CD14-positive monocyte (primary cell): Measurements from ENCODE around the gene NR3C1. TPM values are rescaled to one million over a fixed set of nuclear protein-coding genes. Genes with fewer than 3 reads are reported as not detected.

ENCODE experiments used
- DNase-seq, 3 donors: peaks; one replicate each; pipeline ENCODE4 v3.0.0-alpha.2; 2011 to 2022
- H2AFZ ChIP-seq: 2 replicates; pipeline ENCODE4 v1.6.0; 2012; ENCODE audit warnings: mild to moderate bottlenecking, low read depth, low read length, inconsistent platforms; ENCODE audit not compliant: insufficient read depth, poor library complexity, severe bottlenecking
- H3K27ac ChIP-seq, 2 donors: 1 replicate in 1 of 2; 2 replicates in 1 of 2; pipeline ENCODE4 v1.5.1; 2012 to 2013; ENCODE audit warnings: low read length in 2 of 2, control low read depth in 1 of 2, inconsistent platforms in 1 of 2, low read depth in 1 of 2, mild to moderate bottlenecking in 1 of 2
- H3K27me3 ChIP-seq, 2 donors: one replicate each; pipeline versions ENCODE4 v1.6.0 to v1.6.1; 2011 to 2013; ENCODE audit warnings: low read length in 2 of 2; ENCODE audit not compliant: control insufficient read depth in 2 of 2, insufficient read depth in 2 of 2
- H3K36me3 ChIP-seq, 2 donors: replicated peaks in 1 of 2; 1 replicate in 1 of 2; 2 replicates in 1 of 2; pipeline versions ENCODE4 v1.5.1 to v1.6.1; 2012 to 2013; ENCODE audit warnings: low read length in 2 of 2, control low read depth in 1 of 2, inconsistent platforms in 1 of 2, mild to moderate bottlenecking in 1 of 2; ENCODE audit not compliant: insufficient read depth in 2 of 2, control insufficient read depth in 1 of 2
- H3K4me1 ChIP-seq, 2 donors: 1 replicate in 1 of 2; 2 replicates in 1 of 2; pipeline versions ENCODE4 v1.5.1 to v1.6.1; 2012 to 2013; ENCODE audit warnings: low read length in 2 of 2, control low read depth in 1 of 2, inconsistent platforms in 1 of 2, mild to moderate bottlenecking in 1 of 2, moderate library complexity in 1 of 2; ENCODE audit not compliant: insufficient read depth in 2 of 2, control insufficient read depth in 1 of 2
- H3K4me2 ChIP-seq: replicated peaks from 2 replicates; pipeline ENCODE3; 2012; ENCODE audit warnings: low read length, moderate library complexity, mild to moderate bottlenecking; ENCODE audit not compliant: poor library complexity, severe bottlenecking; ENCODE audit errors: extremely low read depth
- H3K4me3 ChIP-seq, 3 experiments: fragments of 200-600 bp in 1 of 3; sonication (generic) in 1 of 3; replicated peaks in 1 of 3; 1 replicate in 2 of 3; 2 replicates in 1 of 3; pipeline ENCODE4 v1.5.1; 2011 to 2013; ENCODE audit warnings: low read length in 3 of 3, mild to moderate bottlenecking in 3 of 3, control low read depth in 2 of 3, low read depth in 2 of 3, inconsistent platforms in 1 of 3, moderate library complexity in 1 of 3
- H3K79me2 ChIP-seq: 2 replicates; pipeline ENCODE4 v1.6.0; 2012; ENCODE audit warnings: mild to moderate bottlenecking, control low read depth, inconsistent platforms, low read length, moderate library complexity; ENCODE audit not compliant: insufficient read depth
- H3K9ac ChIP-seq: 2 replicates; pipeline ENCODE4 v1.6.0; 2017; ENCODE audit warnings: low read length, mild to moderate bottlenecking; ENCODE audit not compliant: insufficient read depth, poor library complexity, severe bottlenecking
- H3K9me3 ChIP-seq, 2 donors: replicated peaks in 1 of 2; 1 replicate in 1 of 2; 2 replicates in 1 of 2; pipeline versions ENCODE4 v1.5.1 to v1.6.1; 2012 to 2013; ENCODE audit warnings: low read length in 2 of 2, control low read depth in 1 of 2; ENCODE audit not compliant: control insufficient read depth in 1 of 2, insufficient read depth in 1 of 2
- H4K20me1 ChIP-seq: 2 replicates; pipeline ENCODE4 v1.6.0; 2012; ENCODE audit warnings: mild to moderate bottlenecking, low read length, control low read depth, moderate library complexity; ENCODE audit not compliant: insufficient read depth
- H3K27ac Mint-ChIP-seq, 7 donors: one replicate each; pipeline ENCODE4 v1.8.0; 2020; ENCODE audit warnings: mild to moderate bottlenecking in 7 of 7, mixed read lengths in 7 of 7, moderate library complexity in 6 of 7, inconsistent platforms in 2 of 7
- H3K27me3 Mint-ChIP-seq, 3 donors: one replicate each; pipeline ENCODE4 v1.8.0; 2021 to 2022; ENCODE audit warnings: low read depth in 3 of 3, mild to moderate bottlenecking in 3 of 3, mixed read lengths in 3 of 3, moderate library complexity in 3 of 3, inconsistent platforms in 1 of 3
- H3K36me3 Mint-ChIP-seq, 2 donors: one replicate each; pipeline ENCODE4 v1.8.0; 2020; ENCODE audit warnings: mixed read lengths in 2 of 2, inconsistent platforms in 1 of 2, mild to moderate bottlenecking in 1 of 2
- H3K4me1 Mint-ChIP-seq: one replicate; pipeline ENCODE4 v1.8.0; 2020; ENCODE audit warnings: mild to moderate bottlenecking, mixed read lengths
- H3K4me3 Mint-ChIP-seq, 2 donors: one replicate each; pipeline ENCODE4 v1.8.0; 2020; ENCODE audit warnings: mild to moderate bottlenecking in 2 of 2, mixed read lengths in 2 of 2, moderate library complexity in 1 of 2
- H3K9me3 Mint-ChIP-seq, 7 donors: one replicate each; pipeline ENCODE4 v1.8.0; 2020 to 2022; ENCODE audit warnings: mixed read lengths in 7 of 7, mild to moderate bottlenecking in 6 of 7, moderate library complexity in 6 of 7, inconsistent platforms in 2 of 7
- CTCF ChIP-seq: fragments of 200-600 bp; IDR thresholded peaks from one replicate; pipeline ENCODE4 v1.8.0; 2022; ENCODE audit warnings: antibody characterized with exemption, mild to moderate bottlenecking
- WGBS: methylation state at CpG from one replicate; pipeline ENCODE4 v1.1.5; 2013; ENCODE audit warnings: missing lambda C conversion rate; ENCODE audit not compliant: insufficient coverage; 5-methylcytosine and 5-hydroxymethylcytosine counted together
- intact Hi-C, 2 donors: fragments of 100-400 bp; cut with micrococcal nuclease; formaldehyde crosslinking; loops; one replicate each; pipeline versions ENCODE4 v1.15.0 to v1.15.1; 2023
- polyA plus RNA-seq, 3 donors: library from polyadenylated mRNA; depleted of rRNA in 1 of 3; unstranded in 2 of 3; stranded (reverse) in 1 of 3; fragments of 300-500 nt in 2 of 3; fragments of >200 nt in 1 of 3; fragmentation: Illumina TruSeq in 2 of 3; gene quantifications; 1 replicate in 2 of 3; 2 replicates in 1 of 3; pipeline ENCODE4 v1.2.3, GENCODE V29; 2012 to 2021

The NR3C1 gene
- polyA plus RNA-seq, 3 donors, result 25.4 to 82.8 (median 75.1) TPM

GRCh38 chr5:143258559-143259253 is 144.8 kb downstream of the NR3C1 start:
- Histone ChIP-seq H3K79me2 (no peaks in the 10 kb centered on the region), H3K36me3 (no peaks in the 10 kb centered on the region), H3K9ac (no peak overlapping the region), H3K4me1 (peaks cover 3 to 10% of the 10 kb centered on the region in 2 donors), H3K4me3 (no peak overlapping the region), H2AFZ (no peak overlapping the region), H3K27me3 (no peaks in the 10 kb centered on the region), H3K27ac (no peak overlapping the region), H4K20me1 (no peaks in the 10 kb centered on the region), H3K4me2 (no peak overlapping the region), H3K9me3 (no peaks in the 10 kb centered on the region)
- Mint-ChIP-seq H3K9me3 (peaks cover 0 to 5% (median 0%) of the 10 kb centered on the region in 7 donors), H3K36me3 (no peaks in the 10 kb centered on the region), H3K4me3 (no peak overlapping the region), H3K27ac (no peak overlapping the region), H3K4me1 (peaks cover 18% of the 10 kb centered on the region), H3K27me3 (no peaks in the 10 kb centered on the region)
- WGBS, result 100% methylated on average over 7 of the region's 12 CpGs
- no peak for TF ChIP-seq CTCF
- no peak for DNase-seq
- intact Hi-C loops, result no loop called here

GRCh38 chr5:143254819-143255218 is 148.7 kb downstream of the NR3C1 start:
- Histone ChIP-seq H3K4me1 (peaks cover 11 to 18% of the 10 kb centered on the region in 2 donors), H3K27ac (no peak overlapping the region), H3K36me3 (no peaks in the 10 kb centered on the region), H2AFZ (no peak overlapping the region), H3K4me3 (no peak overlapping the region), H4K20me1 (no peaks in the 10 kb centered on the region), H3K9ac (no peak overlapping the region), H3K27me3 (no peaks in the 10 kb centered on the region), H3K4me2 (no peak overlapping the region), H3K79me2 (no peaks in the 10 kb centered on the region), H3K9me3 (no peaks in the 10 kb centered on the region)
- 100% methylated on average over 4 of the region's 7 CpGs for WGBS
- DNase-seq, result no peak
- Mint-ChIP-seq H3K36me3 (no peaks in the 10 kb centered on the region), H3K4me3 (no peak overlapping the region), H3K27me3 (peaks cover 0 to 2% (median 0%) of the 10 kb centered on the region in 3 donors), H3K9me3 (peaks cover 0 to 5% (median 0%) of the 10 kb centered on the region in 7 donors), H3K4me1 (peaks cover 26% of the 10 kb centered on the region), H3K27ac (no peak overlapping the region)
- intact Hi-C loops, result no loop called here
- no peak for TF ChIP-seq CTCF
